HG03460 (cell line): Measurements from ENCODE around the gene FAM72B.
"Not testable (repeated sequence)": the region's sequence is repeated elsewhere in the genome, so short reads cannot be mapped to it uniquely, and the experiment has no call there.

ENCODE experiments used
- ATAC-seq: cut with Tn5 transposase; IDR thresholded peaks from one replicate; pipeline ENCODE4 v1.9.1; 2021; ENCODE audit not compliant: unreplicated experiment

FAM72B gene

DNA sequence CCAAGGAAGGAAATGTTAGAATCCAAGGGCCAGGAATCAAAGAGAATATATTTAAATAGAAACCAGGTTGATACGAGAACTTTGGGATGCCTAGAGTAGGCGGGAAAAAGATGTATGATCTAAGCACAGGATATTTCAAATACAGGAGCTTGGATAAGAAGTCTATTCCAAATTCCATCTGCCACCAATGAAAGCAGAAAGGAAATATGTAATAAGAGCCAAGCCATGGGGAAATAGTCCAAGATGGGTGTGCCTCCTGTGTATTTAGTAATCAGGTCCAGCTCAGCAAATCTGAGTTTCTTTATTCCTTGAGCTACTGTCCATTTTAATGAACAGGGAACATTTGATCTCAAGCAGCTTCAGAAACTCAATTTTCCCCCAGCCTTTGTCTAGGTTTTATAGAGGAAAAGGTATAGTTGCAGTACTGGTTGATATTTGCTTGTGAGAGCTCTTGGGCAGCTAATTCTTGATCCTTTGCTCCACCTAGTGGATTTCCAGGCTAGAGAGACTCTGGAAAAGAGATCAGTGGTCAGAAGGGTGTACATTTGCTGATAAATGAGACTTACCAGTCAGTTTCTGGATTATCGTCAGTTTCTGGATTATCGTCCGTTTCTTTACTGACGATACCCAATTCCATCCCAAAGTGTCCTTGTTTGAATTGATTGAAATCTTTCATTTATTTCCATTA is 28.3 kb downstream of the FAM72B start:
- ATAC-seq: not testable (repeated sequence)

DNA sequence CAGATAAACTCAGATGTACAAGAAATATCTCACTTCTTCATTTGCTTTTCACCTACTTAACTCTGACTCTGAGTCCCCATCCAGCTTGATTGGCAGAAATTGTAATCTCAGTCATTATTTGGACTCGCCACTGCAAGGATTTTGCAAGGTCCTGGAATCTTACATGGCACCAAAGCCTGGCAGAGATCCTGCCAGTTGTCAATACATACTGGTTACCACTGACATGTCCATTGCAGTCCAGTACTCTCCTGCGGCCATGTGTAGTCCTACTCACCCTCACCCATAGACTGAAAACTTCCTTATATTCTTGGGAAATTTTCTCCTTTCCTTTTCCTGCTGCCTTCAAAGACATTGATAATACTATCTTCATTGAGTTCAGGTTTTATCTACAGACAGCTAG is 29.3 kb downstream of the FAM72B start:
- ATAC-seq: not testable (repeated sequence)

DNA sequence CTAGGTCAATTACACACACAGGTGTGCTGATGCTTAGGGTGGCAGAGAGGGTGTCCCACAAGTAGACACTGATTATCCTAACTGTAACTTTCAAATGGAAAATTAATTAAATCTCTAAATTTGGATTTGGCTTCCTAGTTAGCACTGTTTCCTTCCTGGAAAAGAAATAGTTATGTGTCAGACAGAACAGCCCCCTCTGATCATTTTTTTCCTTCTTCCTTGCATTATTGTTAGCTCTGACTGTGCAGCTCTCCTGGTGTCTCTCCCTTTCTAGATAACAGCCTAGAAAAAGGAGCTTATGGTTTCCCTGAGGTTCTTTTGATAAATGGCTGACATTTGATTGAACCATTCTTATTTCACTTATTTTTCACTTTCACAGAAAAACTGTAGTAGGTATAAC is 31.4 kb downstream of the FAM72B start:
- not testable (repeated sequence) for ATAC-seq

DNA sequence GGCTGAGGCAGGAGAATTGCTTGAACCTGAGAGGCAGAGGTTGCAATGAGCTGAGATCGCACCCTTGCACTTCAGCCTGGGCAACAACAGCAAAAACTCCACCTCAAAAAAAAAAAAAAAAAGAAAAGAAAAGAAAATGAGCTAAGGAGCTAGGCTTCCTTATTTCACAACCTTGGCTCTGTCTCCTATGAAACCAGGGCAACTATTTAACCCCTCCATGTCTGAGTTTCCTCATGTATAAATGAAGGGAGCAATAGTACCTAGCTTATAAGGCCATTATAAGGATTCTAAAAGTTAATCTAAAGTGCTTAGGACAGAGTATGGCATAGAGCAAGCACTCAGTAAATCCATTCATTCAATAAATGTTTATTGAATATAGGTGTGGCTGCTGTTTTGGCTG is 32.8 kb downstream of the FAM72B start:
- ATAC-seq: not testable (repeated sequence)

DNA sequence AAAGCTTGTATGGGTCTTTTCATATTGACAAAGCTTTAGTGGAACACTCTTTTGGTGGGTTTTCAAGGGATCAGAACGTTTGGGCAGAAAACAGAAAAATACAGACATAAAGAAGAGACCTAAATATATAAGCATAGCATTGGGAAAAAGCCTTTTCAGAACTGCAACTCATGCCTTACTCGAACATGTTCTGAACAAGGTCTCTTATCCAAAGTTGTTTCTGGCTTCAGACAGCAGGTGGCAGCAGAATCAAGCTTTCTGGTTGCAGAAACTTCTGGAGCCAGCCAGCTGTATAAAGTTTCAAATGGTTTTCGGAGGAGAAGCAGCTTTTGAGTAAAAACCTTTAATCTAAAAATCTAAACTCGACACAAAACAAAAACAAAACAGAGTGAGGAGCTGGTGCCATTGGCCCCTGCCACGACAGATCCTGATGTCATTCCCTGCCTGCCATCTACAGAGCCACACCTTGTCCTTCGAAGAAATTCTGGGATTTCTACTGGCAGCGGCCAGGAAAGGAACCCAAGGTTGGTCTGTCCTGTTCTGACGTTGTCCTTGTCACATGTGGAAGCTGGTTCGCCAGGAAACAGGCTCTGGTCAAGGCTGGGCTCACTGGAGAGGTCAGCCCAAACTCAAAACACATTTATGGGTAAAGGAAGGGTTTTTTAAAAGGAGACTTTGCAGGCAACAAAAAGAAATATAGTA is 35.5 kb downstream of the FAM72B start:
- not testable (repeated sequence) for ATAC-seq

DNA sequence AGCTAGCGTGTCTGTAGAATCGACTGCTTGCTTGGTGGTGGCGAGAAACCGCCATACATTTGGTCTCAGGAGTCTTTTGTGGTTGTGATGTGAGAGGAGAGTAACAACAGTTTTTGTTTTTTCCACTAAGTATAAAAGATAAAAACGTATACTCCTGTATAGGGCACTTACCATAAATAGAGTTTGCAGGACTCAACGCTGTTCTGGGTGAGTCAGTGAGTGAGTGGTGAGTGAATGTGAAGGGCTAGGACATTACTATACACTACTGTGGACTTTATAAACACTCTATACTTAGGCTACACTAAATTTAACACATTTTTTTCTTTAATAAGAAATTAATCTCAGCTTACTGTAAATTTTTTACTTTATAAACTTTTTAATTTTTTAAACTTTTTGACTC is 43.7 kb downstream of the FAM72B start:
- ATAC-seq: not testable (repeated sequence)

DNA sequence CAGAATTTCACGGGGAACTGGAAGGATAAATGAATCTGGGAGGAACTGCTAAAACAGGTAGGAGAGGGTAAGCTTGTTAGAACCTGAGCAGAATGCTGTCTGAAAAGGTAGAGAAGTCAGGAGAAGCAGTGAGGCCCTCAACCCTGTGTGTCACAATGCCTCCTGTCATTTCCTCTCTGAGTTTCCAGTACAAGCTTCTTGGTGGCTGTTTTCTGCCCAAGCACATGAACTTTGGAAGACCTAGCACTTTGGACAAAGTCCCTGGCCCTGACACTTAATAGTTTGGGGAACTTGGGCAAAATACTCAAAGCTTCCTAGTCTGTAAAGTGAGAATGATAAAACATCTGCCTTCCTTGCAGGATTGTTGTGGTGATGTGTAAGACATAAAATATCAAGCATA is 52.6 kb downstream of the FAM72B start:
- ATAC-seq: not testable (repeated sequence)

DNA sequence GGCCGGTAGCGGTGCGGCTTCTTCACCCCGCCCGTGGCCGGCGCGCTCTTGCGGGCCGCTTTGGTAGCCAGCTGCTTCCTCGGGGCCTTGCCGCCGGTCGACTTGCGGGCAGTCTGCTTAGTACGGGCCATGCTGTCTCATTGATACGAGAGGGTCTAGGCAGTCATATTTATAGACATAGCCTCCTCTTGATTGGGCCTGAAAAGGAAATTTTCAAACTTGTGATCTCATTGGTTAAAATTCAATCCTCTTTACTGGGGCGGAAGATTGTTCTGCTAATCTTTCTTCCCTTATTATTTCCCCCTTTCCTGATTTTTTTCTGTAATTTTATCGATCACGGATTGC is 65.7 kb downstream of the FAM72B start:
- ATAC-seq: not testable (repeated sequence)
